AG09319 (cell line): ENCODE results near the gene SLC1A7.

Source experiments
- DNase-seq: peaks from one replicate; pipeline ENCODE4 v3.0.0-alpha.2; 2010; ENCODE audit warnings: low read depth; ENCODE audit errors: extremely low read depth
- TF ChIP-seq, protein P1 (sequence below): IDR thresholded peaks from 2 replicates; pipeline ENCODE4 v1.5.1; 2011; ENCODE audit warnings: low read depth, mild to moderate bottlenecking, inconsistent platforms, low read length, moderate library complexity

The SLC1A7 gene

DNA sequence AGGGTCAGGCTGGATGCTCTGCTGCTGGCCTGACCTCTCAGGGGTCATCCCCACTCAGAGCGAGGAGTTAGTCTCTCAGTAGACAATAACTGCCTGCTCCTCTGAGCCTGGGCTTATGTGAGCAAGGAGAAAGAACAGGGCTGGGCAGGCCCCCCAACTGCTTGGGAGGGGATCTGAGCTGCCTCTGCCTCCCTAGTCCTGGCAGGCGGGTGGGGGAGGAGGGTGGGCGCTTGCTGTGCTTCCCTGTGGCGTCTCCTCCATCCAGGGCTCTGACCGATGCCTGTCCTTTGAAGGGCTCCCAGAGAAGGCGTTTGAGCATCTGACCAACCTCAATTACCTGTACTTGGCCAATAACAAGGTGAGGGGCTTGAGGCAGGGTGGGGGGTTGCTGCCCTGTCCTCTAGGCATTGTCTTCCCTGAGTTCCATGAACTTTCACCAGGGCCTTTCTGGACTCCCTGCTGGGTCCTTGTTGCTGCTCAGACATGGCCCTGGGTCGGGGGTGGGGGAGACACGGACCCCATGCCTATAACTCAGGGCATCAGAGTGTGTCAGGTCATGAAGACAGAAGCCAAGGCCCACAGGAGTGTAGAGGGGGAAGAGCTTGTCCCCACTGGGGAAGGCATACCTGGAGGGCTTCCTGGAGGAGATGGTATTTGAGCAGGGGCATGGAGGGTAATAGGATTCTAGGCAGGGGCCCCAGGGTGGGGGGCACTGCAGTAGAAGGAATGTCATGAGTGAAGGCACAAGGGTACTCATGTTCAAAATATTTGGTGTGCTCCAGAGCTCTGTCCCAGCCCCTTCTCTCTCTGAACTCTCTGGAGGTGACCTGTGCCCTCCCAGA lies 67.9 kb downstream of the SLC1A7 start:
- TF ChIP-seq, protein P1, sequence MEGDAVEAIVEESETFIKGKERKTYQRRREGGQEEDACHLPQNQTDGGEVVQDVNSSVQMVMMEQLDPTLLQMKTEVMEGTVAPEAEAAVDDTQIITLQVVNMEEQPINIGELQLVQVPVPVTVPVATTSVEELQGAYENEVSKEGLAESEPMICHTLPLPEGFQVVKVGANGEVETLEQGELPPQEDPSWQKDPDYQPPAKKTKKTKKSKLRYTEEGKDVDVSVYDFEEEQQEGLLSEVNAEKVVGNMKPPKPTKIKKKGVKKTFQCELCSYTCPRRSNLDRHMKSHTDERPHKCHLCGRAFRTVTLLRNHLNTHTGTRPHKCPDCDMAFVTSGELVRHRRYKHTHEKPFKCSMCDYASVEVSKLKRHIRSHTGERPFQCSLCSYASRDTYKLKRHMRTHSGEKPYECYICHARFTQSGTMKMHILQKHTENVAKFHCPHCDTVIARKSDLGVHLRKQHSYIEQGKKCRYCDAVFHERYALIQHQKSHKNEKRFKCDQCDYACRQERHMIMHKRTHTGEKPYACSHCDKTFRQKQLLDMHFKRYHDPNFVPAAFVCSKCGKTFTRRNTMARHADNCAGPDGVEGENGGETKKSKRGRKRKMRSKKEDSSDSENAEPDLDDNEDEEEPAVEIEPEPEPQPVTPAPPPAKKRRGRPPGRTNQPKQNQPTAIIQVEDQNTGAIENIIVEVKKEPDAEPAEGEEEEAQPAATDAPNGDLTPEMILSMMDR, result no peak
- DNase-seq, result no peak

DNA sequence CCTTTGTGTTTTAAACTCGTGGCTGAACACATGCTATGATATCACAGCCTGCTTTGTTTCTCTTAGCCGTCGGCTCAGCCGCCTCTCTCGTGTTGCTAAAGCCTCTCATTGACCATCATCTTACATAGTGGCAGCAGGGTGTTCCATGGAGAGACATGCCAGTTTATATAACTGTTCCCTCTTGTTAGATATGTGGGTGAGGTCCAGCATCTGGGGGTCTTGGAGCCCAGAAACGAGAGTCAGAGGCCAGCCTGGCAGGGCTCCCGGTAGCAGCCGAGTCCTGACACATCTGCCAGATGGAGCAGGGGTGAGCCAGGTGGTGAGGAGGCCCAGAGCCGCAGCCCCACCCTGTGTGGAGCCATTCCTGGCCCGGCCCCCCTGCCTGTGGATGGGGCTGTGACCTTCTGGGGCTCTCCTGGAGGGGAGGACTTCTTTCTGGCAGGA lies 68.5 kb downstream of the SLC1A7 start:
- TF ChIP-seq, protein P1, result no peak
- no peak for DNase-seq

DNA sequence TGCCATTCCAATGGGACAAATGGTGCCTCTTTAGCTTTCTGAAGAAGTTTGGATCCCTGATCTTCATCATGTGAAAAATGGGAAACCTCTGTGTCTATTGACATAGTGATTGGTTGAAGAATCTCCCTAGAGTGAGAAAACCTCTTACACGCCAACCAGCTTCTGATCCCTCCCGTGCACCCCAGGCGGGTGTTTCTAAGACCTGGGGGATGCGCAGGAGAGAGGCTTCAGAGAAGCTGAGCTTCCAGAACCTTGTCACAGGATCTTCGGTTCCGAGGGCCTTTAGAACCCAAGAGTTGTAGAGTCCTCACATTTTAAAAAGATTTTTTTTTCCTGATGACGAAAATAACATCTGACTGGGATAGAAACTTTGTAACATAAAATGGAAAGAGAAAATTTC lies 69.2 kb downstream of the SLC1A7 start:
- TF ChIP-seq, protein P1, result no peak
- no peak for DNase-seq

DNA sequence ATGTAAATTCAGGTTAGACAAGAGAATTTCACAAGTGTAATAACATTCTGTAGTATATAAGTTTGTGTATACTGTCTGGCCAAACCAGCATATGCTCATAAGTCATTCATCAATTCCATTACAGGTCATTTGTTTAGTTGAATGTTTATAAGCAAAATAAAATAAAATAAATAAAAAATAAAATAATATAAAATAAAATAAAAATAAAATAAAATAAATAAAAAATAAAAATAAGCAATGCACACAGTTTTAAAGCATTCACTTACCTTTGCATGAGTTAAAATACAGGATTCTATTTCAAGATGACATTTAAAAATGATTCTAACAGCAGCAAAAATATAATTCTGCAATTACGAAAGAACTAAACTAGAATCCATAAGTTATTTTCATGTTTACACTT lies 70.5 kb downstream of the SLC1A7 start:
- TF ChIP-seq, protein P1, result no peak
- no peak for DNase-seq

DNA sequence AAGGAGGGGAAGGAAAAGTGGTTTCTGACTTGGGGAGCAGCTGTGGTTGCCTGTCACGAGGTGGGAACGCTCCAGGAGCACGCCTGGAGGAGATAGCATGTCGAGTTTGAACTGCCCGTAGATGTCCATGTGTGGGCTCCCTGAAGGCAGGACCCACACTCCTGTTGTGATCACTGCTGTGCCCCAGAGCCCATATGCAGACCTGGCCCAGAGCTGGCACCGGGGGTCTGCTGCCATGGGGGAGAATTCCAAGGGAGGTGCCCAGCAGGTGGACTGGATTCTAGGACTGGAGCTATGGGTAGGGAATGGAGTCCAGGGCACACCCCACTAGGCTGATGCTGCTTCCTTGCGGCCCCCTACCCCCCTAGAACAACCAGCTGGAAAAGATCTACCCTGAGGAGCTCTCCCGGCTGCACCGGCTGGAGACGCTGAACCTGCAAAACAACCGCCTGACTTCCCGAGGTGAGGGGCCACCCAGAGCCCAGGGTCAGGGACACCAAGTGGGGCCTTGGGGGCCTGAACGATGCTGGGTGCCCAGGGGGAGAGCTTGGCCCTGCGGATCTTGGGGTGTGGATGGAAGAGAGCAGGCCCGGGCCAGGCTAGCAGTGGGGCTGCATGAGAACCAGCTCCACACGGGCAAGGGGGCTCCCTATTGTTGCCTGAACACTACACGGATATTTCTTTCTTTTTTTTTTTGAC lies 71.1 kb downstream of the SLC1A7 start:
- DNase-seq, result no peak
- TF ChIP-seq, protein P1, result no peak

DNA sequence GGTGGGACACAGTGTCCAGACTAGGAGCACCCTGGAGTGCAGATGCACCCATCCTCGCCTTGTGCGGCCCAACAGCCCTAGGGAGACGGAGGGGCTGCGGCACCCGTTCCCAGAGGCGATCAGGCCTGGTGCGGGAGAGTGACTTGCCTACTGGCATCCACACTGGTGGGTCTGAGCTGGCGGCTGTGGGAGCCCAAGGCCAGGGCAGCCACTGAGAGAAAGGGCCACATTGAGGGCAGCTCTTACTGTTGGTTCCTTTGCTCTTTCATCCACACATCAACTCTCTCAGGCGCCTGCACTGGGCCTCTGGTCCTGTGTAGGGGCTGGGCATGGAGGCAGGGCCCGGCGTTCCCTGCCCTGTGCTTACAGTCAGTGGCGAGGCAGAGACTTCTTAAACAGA lies 71.8 kb downstream of the SLC1A7 start:
- TF ChIP-seq, protein P1, result no peak
- DNase-seq, result no peak

DNA sequence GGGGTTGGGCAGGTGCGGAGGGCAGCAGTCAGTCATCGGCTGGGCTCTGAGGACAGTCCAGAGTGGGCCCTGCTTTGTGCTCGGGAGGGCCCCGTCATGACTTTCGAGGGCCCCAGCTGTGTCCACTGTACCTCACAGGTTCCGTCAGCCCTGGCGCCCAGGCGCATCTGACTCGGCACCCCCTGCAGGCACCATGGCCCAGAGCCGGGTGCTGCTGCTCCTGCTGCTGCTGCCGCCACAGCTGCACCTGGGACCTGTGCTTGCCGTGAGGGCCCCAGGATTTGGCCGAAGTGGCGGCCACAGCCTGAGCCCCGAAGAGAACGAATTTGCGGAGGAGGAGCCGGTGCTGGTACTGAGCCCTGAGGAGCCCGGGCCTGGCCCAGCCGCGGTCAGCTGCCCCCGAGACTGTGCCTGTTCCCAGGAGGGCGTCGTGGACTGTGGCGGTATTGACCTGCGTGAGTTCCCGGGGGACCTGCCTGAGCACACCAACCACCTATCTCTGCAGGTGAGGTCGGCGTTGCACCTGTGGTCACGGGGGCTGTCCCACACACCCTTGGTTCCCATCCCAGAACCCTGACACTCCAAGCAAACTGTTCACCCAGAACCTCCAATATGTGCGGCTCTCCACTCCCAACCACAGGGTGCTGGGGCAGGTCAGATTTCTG lies 72.6 kb downstream of the SLC1A7 start:
- no peak for DNase-seq
- TF ChIP-seq, protein P1, result no peak
